IMR-90 (cell line): ENCODE results near the gene HINT3. TPM values are rescaled to one million over a fixed set of nuclear protein-coding genes. Genes with fewer than 3 reads are reported as not detected.

ENCODE experiments used
- ATAC-seq: fragments of 200-7000 bp; cut with Tn5 transposase; 2 replicates; pipeline ENCODE4 v1.9.1; 2020; ENCODE audit warnings: low read depth, mild to moderate bottlenecking, moderate library complexity
- BruUV-seq: library from RNA; stranded (reverse); fragments of 400-500 nt; replicated peaks from 2 replicates; lab custom pipeline; 2021; lab: Mats Ljungman, UMichigan
- CTCF ChIA-PET: fragments of 300-600 bp; formaldehyde crosslinking; extraction: SDS; loops from one replicate; lab custom pipeline; 2021; ENCODE audit warnings: antibody characterized with exemption; lab: Yijun Ruan, JAX
- POLR2A ChIA-PET: fragments of 300-600 bp; sonication (Branson Sonifier 250); formaldehyde crosslinking; loops from one replicate; lab custom pipeline; 2022; ENCODE audit warnings: antibody characterized with exemption; ENCODE audit not compliant: unreplicated experiment; lab: Charles Lee
- DNase-seq: peaks from one replicate; pipeline ENCODE4 v3.0.0; 2013
- H2AFZ ChIP-seq: replicated peaks from 2 replicates; pipeline ENCODE3; 2013; ENCODE audit warnings: low read length, mild to moderate bottlenecking; ENCODE audit not compliant: poor library complexity
- H2AK5ac ChIP-seq: 2 replicates; pipeline ENCODE4 v1.6.1; 2013; ENCODE audit warnings: low read depth, low read length, inconsistent platforms
- H2AK9ac ChIP-seq: replicated peaks from 2 replicates; pipeline ENCODE3; 2013; ENCODE audit warnings: mild to moderate bottlenecking, low read depth, low read length, moderate library complexity; ENCODE audit not compliant: poor library complexity
- H2BK120ac ChIP-seq: 2 replicates; pipeline ENCODE4 v1.6.1; 2013; ENCODE audit warnings: low read depth, low read length, inconsistent platforms
- H2BK15ac ChIP-seq: 3 replicates; pipeline ENCODE4 v1.6.1; 2013; ENCODE audit warnings: low read depth, low read length, inconsistent platforms
- H2BK20ac ChIP-seq: 2 replicates; pipeline ENCODE4 v1.6.1; 2013; ENCODE audit warnings: low read depth, mild to moderate bottlenecking, inconsistent platforms, low read length, moderate library complexity
- H2BK5ac ChIP-seq: 2 replicates; pipeline ENCODE4 v1.6.1; 2013; ENCODE audit warnings: mild to moderate bottlenecking, low read depth, low read length, inconsistent platforms; ENCODE audit not compliant: poor library complexity, severe bottlenecking
- H3K14ac ChIP-seq: replicated peaks from 2 replicates; pipeline ENCODE4 v1.6.1; 2013; ENCODE audit warnings: low read depth, low read length, inconsistent platforms
- H3K18ac ChIP-seq: 2 replicates; pipeline ENCODE4 v1.6.1; 2013; ENCODE audit warnings: low read depth, low read length, control low read depth
- H3K23ac ChIP-seq: 2 replicates; pipeline ENCODE4 v1.6.1; 2013; ENCODE audit warnings: low read depth, low read length, inconsistent platforms
- H3K27ac ChIP-seq: 2 replicates; pipeline ENCODE4 v1.5.1; 2013; ENCODE audit warnings: mild to moderate bottlenecking, control low read depth, low read length; ENCODE audit not compliant: insufficient read depth
- H3K27me3 ChIP-seq: 2 replicates; pipeline ENCODE4 v1.6.1; 2013; ENCODE audit warnings: low read length; ENCODE audit not compliant: control insufficient read depth, insufficient read depth
- H3K36me3 ChIP-seq: 2 replicates; pipeline ENCODE4 v1.6.1; 2013; ENCODE audit warnings: low read length, mixed read lengths; ENCODE audit not compliant: control insufficient read depth, insufficient read depth
- H3K4ac ChIP-seq: 2 replicates; pipeline ENCODE4 v1.6.1; 2013; ENCODE audit warnings: low read depth, low read length, inconsistent platforms
- H3K4me1 ChIP-seq: 2 replicates; pipeline ENCODE4 v1.6.1; 2013; ENCODE audit warnings: low read length, mixed read lengths; ENCODE audit not compliant: control insufficient read depth, insufficient read depth
- H3K4me2 ChIP-seq: 2 replicates; pipeline ENCODE4 v1.6.1; 2013; ENCODE audit warnings: low read depth, mild to moderate bottlenecking, control low read depth, low read length, moderate library complexity
- H3K4me3 ChIP-seq: 2 replicates; pipeline ENCODE4 v1.5.1; 2013; ENCODE audit warnings: low read depth, mild to moderate bottlenecking, control low read depth, low read length, moderate library complexity; ENCODE audit not compliant: insufficient read depth
- H3K56ac ChIP-seq: 2 replicates; pipeline ENCODE4 v1.6.1; 2013; ENCODE audit warnings: low read length, inconsistent platforms; ENCODE audit not compliant: insufficient read depth; ENCODE audit errors: extremely low read depth
- H3K79me1 ChIP-seq, 2 experiments: 2 replicates each; pipeline ENCODE4 v1.6.1; 2013; ENCODE audit warnings: low read length in 2 of 2, inconsistent platforms in 1 of 2, low read depth in 1 of 2
- H3K9ac ChIP-seq: 2 replicates; pipeline ENCODE4 v1.6.1; 2013; ENCODE audit warnings: low read depth, low read length, control low read depth
- H3K9me1 ChIP-seq: 2 replicates; pipeline ENCODE4 v1.6.1; 2013; ENCODE audit warnings: low read length, inconsistent platforms; ENCODE audit not compliant: insufficient read depth
- H3K9me3 ChIP-seq: 2 replicates; pipeline ENCODE4 v1.6.1; 2013; ENCODE audit warnings: low read length; ENCODE audit not compliant: control insufficient read depth, insufficient read depth
- H4K20me1 ChIP-seq: 2 replicates; pipeline ENCODE4 v1.6.1; 2013; ENCODE audit warnings: low read length, inconsistent platforms; ENCODE audit not compliant: insufficient read depth
- H4K5ac ChIP-seq: 2 replicates; pipeline ENCODE4 v1.6.1; 2013; ENCODE audit warnings: mild to moderate bottlenecking, low read depth, low read length, control low read depth
- H4K8ac ChIP-seq, 2 experiments: 2 replicates each; pipeline ENCODE4 v1.6.1; 2013; ENCODE audit warnings: low read depth in 2 of 2, low read length in 2 of 2, control low read depth in 1 of 2, inconsistent platforms in 1 of 2
- H4K91ac ChIP-seq: 2 replicates; pipeline ENCODE4 v1.6.1; 2013; ENCODE audit warnings: low read depth, low read length, inconsistent platforms; ENCODE audit not compliant: insufficient read depth
- BHLHE40 ChIP-seq: fragments of 150-350 bp; IDR thresholded peaks from 2 replicates; pipeline ENCODE4 v1.6.1; 2016; ENCODE audit warnings: mild to moderate bottlenecking, low read depth, low read length
- CHD1 ChIP-seq: IDR thresholded peaks from 2 replicates; pipeline ENCODE4 v1.6.1; 2012; ENCODE audit warnings: low read depth, low read length, improper control_type of control experiment
- FOS ChIP-seq: fragments of 150-350 bp; IDR thresholded peaks from 2 replicates; pipeline ENCODE4 v1.6.1; 2016; ENCODE audit warnings: low read depth, low read length
- MAFK ChIP-seq: IDR thresholded peaks from 2 replicates; pipeline ENCODE4 v1.6.1; 2012; ENCODE audit warnings: low read depth, low read length, improper control_type of control experiment
- MAZ ChIP-seq: IDR thresholded peaks from 2 replicates; pipeline ENCODE4 v1.6.1; 2012; ENCODE audit warnings: low read depth, mild to moderate bottlenecking, low read length, improper control_type of control experiment, moderate library complexity, borderline replicate concordance
- NFE2L2 ChIP-seq: fragments of 150-350 bp; IDR thresholded peaks from 2 replicates; pipeline ENCODE4 v1.6.1; 2016; ENCODE audit warnings: low read depth, mild to moderate bottlenecking, low read length
- POLR2A ChIP-seq: IDR thresholded peaks from 2 replicates; pipeline ENCODE4 v1.6.1; 2012; ENCODE audit warnings: mild to moderate bottlenecking, low read depth, low read length
- RFX5 ChIP-seq: IDR thresholded peaks from 2 replicates; pipeline ENCODE4 v1.8.0; 2012; ENCODE audit warnings: low read depth, mild to moderate bottlenecking, low read length, moderate library complexity
- WGBS, 2 experiments: methylation state at CpG; one replicate each; pipeline versions ENCODE4 v1.1.5 to v1.1.7; 2013; ENCODE audit warnings: missing lambda C conversion rate in 2 of 2; ENCODE audit not compliant: insufficient read length in 1 of 2; ENCODE audit errors: extremely low coverage in 2 of 2; 5-methylcytosine and 5-hydroxymethylcytosine counted together
- dilution Hi-C: fragments of 300-500 bp; cut with HindIII; formaldehyde crosslinking; loops from one replicate; pipeline ENCODE4 v1.14.3; 2018; ENCODE audit warnings: low sequenced_read_pairs; ENCODE audit not compliant: unreplicated experiment
- in situ Hi-C: fragments of 300-500 bp; cut with MboI; formaldehyde crosslinking; loops from 3 replicates; pipeline ENCODE4 v1.14.3; 2019; ENCODE audit warnings: low sequenced_read_pairs, inconsistent platforms, mixed read lengths
- intact Hi-C: fragments of 100-400 bp; cut with micrococcal nuclease; formaldehyde crosslinking; loops from 2 replicates; pipeline ENCODE4 v1.10.0; 2022
- polyA plus RNA-seq, 3 experiments: library from polyadenylated mRNA; depleted of rRNA; stranded (reverse); fragments of >200 nt; gene quantifications; 2 replicates each; pipeline ENCODE4 v1.2.3, GENCODE V29; 2012; ENCODE audit warnings: low replicate concordance in 1 of 3
- total RNA-seq: library from RNA; depleted of rRNA; stranded (reverse); fragments of >200 nt; gene quantifications from 2 replicates; pipeline ENCODE4 v1.2.3, GENCODE V29; 2012
- TF ChIP-seq, protein P1 (sequence below): fragments of 150-350 bp; IDR thresholded peaks from 2 replicates; pipeline ENCODE4 v1.6.1; 2016; ENCODE audit warnings: low read depth, mild to moderate bottlenecking, low read length, moderate library complexity, borderline replicate concordance
- TF ChIP-seq, protein P2 (sequence below): fragments of 150-350 bp; IDR thresholded peaks from 2 replicates; pipeline ENCODE4 v1.6.1; 2017; ENCODE audit warnings: mild to moderate bottlenecking, antibody characterized with exemption, low read length, low read depth

HINT3 gene
- total and polyA plus RNA-seq, 2 of the 4 experiments (the other 2 are of a cell fraction): 3.4 to 6.5 TPM

DNA sequence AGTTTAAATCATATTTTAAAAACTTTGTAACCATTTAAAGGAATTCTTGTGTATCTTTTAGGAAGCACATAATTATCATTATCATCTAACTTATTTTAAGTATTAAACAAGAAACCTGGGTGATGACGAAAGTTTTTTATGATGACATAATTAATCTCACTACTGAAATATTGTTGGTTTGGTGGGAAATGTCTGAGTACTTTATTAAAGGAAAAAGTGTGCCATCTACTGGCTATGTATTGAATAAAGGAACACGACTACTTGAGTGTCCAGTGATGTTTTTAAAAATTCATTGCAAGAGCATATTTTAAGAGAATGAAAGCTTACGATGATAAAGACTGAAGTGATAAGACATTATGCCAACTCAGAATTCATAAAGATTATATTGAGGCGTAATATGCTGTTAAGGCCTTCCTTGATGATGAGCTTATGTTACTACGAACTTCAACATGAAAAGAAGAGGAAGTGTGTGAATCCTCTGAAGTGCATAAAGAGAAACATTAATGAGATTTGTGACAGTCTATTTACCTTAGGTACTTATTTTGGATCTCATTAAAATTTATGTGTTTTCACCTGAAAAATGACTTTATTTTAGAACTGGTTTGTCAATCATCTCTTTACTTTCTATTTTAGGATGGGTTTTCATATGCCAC lies 17.8 kb downstream of the HINT3 start (continued):
- TF ChIP-seq FOS: no peak

DNA sequence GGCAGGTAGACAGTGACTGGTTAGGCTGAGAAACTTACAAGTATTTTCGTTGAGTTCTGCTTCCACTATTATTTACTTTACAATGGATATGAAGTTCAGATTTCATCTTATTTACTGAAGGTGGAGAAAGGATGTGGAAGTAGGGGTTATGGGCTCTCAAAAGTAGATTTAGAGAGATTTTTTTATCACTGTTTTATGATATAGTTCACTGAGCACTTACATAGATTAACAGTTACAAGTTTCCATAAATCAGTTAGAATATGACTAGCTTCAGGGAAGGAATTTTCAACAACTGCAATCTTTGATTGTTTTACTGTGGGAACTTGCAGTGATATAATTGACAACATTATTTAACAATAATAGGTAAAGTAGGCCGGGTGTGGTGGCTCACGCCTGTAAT lies 22.5 kb downstream of the HINT3 start:
- Histone ChIP-seq H3K4me1 (peaks cover 7% of the 10 kb centered on the region), H2BK20ac (no peak overlapping the region), H4K8ac (no peak overlapping the region), H2AFZ (no peak overlapping the region), H3K36me3 (no peaks in the 10 kb centered on the region), H3K79me1 (no peaks in the 10 kb centered on the region), H4K20me1 (no peaks in the 10 kb centered on the region), H2AK5ac (no peak overlapping the region), H3K9me1 (0 out of 2 replicates have a peak, but pooled peaks cover 2% of the 10 kb centered on the region), H2BK15ac (no peak overlapping the region), H2AK9ac (no peak overlapping the region), H3K18ac (no peak overlapping the region), H3K23ac (no peak overlapping the region), H3K56ac (no peak overlapping the region), H3K9ac (no peak overlapping the region), H3K4me3 (no peak overlapping the region), H3K4ac (no peak overlapping the region), H2BK120ac (no peak overlapping the region), H3K4me2 (no peak overlapping the region), H3K9me3 (no peaks in the 10 kb centered on the region), H4K91ac (no peak overlapping the region), H2BK5ac (no peak overlapping the region), H4K5ac (no peak overlapping the region), H3K14ac (no peak overlapping the region), H3K27me3 (no peaks in the 10 kb centered on the region), H3K27ac (no peak overlapping the region)
- dilution Hi-C loops: no loop called here
- no peak for ATAC-seq
- no TSS peak for BruUV-seq
- intact Hi-C loops: no loop called here
- TF ChIP-seq, protein P1, sequence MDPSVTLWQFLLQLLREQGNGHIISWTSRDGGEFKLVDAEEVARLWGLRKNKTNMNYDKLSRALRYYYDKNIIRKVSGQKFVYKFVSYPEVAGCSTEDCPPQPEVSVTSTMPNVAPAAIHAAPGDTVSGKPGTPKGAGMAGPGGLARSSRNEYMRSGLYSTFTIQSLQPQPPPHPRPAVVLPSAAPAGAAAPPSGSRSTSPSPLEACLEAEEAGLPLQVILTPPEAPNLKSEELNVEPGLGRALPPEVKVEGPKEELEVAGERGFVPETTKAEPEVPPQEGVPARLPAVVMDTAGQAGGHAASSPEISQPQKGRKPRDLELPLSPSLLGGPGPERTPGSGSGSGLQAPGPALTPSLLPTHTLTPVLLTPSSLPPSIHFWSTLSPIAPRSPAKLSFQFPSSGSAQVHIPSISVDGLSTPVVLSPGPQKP: no peak
- TF ChIP-seq RFX5: no peak
- no peak for TF ChIP-seq POLR2A
- no peak for TF ChIP-seq NFE2L2
- TF ChIP-seq, protein P2, sequence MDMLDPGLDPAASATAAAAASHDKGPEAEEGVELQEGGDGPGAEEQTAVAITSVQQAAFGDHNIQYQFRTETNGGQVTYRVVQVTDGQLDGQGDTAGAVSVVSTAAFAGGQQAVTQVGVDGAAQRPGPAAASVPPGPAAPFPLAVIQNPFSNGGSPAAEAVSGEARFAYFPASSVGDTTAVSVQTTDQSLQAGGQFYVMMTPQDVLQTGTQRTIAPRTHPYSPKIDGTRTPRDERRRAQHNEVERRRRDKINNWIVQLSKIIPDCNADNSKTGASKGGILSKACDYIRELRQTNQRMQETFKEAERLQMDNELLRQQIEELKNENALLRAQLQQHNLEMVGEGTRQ: no peak
- no peak for TF ChIP-seq MAZ
- TF ChIP-seq CHD1: no peak
- TF ChIP-seq FOS: no peak
- TF ChIP-seq BHLHE40: no peak
- no peak for TF ChIP-seq MAFK
- POLR2A ChIA-PET: no interaction called here
- in situ Hi-C loops: loop anchor here (10.0 kb wide), 1 partner anchor 664 kb away; no protein-coding TSS in a partner anchor
- CTCF ChIA-PET: no interaction called here
- no CpG with 5 or more reads among the region's 3 CpGs for WGBS, 2 experiments
- no peak for DNase-seq
